ENCODE results near the gene RABGAP1L. TPM values are rescaled to one million over a fixed set of nuclear protein-coding genes. Genes with fewer than 3 reads are reported as not detected.

RABGAP1L gene
- total and polyA plus RNA-seq, 2 of the 4 experiments (the other 2 are of a cell fraction): 7.9 to 26.7 TPM

- Histone ChIP-seq H2AFZ (replicated peaks; ENCODE audit: low read length, poor library complexity) (no peak overlapping the region), H3K4ac (ENCODE audit: low read depth, low read length) (no peak overlapping the region), H2AK9ac (replicated peaks; ENCODE audit: low read depth, low read length, poor library complexity) (no peak overlapping the region), H4K20me1 (ENCODE audit: insufficient read depth, low read length) (no peaks in the 10 kb centered on the region), H3K4me1 (ENCODE audit: control insufficient read depth, insufficient read depth, low read length) (peaks cover 2% of the 10 kb centered on the region; the same call in 1 of the 2 replicates), H3K56ac (ENCODE audit: extremely low read depth, insufficient read depth, low read length) (no peak overlapping the region), H2BK120ac (ENCODE audit: low read depth, low read length) (no peak overlapping the region), H3K9ac (ENCODE audit: low read depth, low read length) (no peak overlapping the region), H4K5ac (ENCODE audit: low read depth, low read length) (no peak overlapping the region), H4K91ac (ENCODE audit: insufficient read depth, low read depth, low read length) (no peak overlapping the region), H2BK20ac (ENCODE audit: low read depth, low read length) (no peak overlapping the region), H3K4me2 (ENCODE audit: low read depth, low read length) (no peak overlapping the region), H3K14ac (replicated peaks; ENCODE audit: low read depth, low read length) (no peak overlapping the region), H3K79me1 (ENCODE audit: low read depth in 1 of 2, low read length in 2 of 2) (no peaks in the 10 kb centered on the region), H3K23ac (ENCODE audit: low read depth, low read length) (no peak overlapping the region), H3K9me3 (ENCODE audit: control insufficient read depth, insufficient read depth, low read length) (peaks cover 4% of the 10 kb centered on the region), H3K36me3 (ENCODE audit: control insufficient read depth, insufficient read depth, low read length) (no peaks in the 10 kb centered on the region), H4K8ac (ENCODE audit: low read depth in 2 of 2, low read length in 2 of 2) (no peak overlapping the region), H3K9me1 (ENCODE audit: insufficient read depth, low read length) (no peaks in the 10 kb centered on the region), H2AK5ac (ENCODE audit: low read depth, low read length) (no peak overlapping the region), H3K27ac (ENCODE audit: insufficient read depth, low read length) (no peak overlapping the region), H2BK5ac (ENCODE audit: low read depth, low read length, poor library complexity, severe bottlenecking) (no peak overlapping the region), H2BK15ac (ENCODE audit: low read depth, low read length) (no peak overlapping the region), H3K4me3 (ENCODE audit: insufficient read depth, low read depth, low read length) (no peak overlapping the region), H3K18ac (ENCODE audit: low read depth, low read length) (no peak overlapping the region), H3K27me3 (ENCODE audit: control insufficient read depth, insufficient read depth, low read length) (no peaks in the 10 kb centered on the region)
- intact Hi-C loops (cut with micrococcal nuclease) (no loop called here), dilution Hi-C loops (cut with HindIII; ENCODE audit: low sequenced_read_pairs, unreplicated experiment) (no loop called here), in situ Hi-C loops (cut with MboI; ENCODE audit: low sequenced_read_pairs) (no loop called here)
- WGBS, 2 experiments (ENCODE audit: extremely low coverage in 2 of 2, insufficient read length in 1 of 2): no CpG with 5 or more reads among the region's 1 CpG
- ChIA-PET POLR2A (ENCODE audit: unreplicated experiment) (no interaction called here), CTCF (interaction anchor here (0.6 kb wide), 1 partner anchor 132 kb away, joined by 4 read pairs; no protein-coding TSS in a partner anchor)
- TF ChIP-seq CEBPB (IDR thresholded peaks at IDR 0.05; ENCODE audit: low read depth, low read length): no peak
- TF ChIP-seq BHLHE40 (IDR thresholded peaks at IDR 0.05; ENCODE audit: low read depth, low read length): no peak
- TF ChIP-seq POLR2A (IDR thresholded peaks at IDR 0.05; ENCODE audit: low read depth, low read length): no peak
- no peak for TF ChIP-seq CHD1 (IDR thresholded peaks at IDR 0.05; ENCODE audit: low read depth, low read length)
- no peak for TF ChIP-seq FOS (IDR thresholded peaks at IDR 0.05; ENCODE audit: low read depth, low read length)
- TF ChIP-seq, protein P1, sequence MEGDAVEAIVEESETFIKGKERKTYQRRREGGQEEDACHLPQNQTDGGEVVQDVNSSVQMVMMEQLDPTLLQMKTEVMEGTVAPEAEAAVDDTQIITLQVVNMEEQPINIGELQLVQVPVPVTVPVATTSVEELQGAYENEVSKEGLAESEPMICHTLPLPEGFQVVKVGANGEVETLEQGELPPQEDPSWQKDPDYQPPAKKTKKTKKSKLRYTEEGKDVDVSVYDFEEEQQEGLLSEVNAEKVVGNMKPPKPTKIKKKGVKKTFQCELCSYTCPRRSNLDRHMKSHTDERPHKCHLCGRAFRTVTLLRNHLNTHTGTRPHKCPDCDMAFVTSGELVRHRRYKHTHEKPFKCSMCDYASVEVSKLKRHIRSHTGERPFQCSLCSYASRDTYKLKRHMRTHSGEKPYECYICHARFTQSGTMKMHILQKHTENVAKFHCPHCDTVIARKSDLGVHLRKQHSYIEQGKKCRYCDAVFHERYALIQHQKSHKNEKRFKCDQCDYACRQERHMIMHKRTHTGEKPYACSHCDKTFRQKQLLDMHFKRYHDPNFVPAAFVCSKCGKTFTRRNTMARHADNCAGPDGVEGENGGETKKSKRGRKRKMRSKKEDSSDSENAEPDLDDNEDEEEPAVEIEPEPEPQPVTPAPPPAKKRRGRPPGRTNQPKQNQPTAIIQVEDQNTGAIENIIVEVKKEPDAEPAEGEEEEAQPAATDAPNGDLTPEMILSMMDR (conservative IDR thresholded peaks at IDR 0.05; ENCODE audit: low read depth, low read length): no peak
- TF ChIP-seq MAZ (IDR thresholded peaks at IDR 0.05; ENCODE audit: borderline replicate concordance, low read depth, low read length): no peak
- TF ChIP-seq NFE2L2 (IDR thresholded peaks at IDR 0.05; ENCODE audit: low read depth, low read length): no peak
- no peak for TF ChIP-seq RFX5 (IDR thresholded peaks at IDR 0.05; ENCODE audit: low read depth, low read length)
- TF ChIP-seq, protein P2, sequence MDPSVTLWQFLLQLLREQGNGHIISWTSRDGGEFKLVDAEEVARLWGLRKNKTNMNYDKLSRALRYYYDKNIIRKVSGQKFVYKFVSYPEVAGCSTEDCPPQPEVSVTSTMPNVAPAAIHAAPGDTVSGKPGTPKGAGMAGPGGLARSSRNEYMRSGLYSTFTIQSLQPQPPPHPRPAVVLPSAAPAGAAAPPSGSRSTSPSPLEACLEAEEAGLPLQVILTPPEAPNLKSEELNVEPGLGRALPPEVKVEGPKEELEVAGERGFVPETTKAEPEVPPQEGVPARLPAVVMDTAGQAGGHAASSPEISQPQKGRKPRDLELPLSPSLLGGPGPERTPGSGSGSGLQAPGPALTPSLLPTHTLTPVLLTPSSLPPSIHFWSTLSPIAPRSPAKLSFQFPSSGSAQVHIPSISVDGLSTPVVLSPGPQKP (IDR thresholded peaks at IDR 0.05; ENCODE audit: borderline replicate concordance, low read depth, low read length): no peak
- no peak for TF ChIP-seq RAD21 (IDR thresholded peaks at IDR 0.05; ENCODE audit: low read length)
- no peak for TF ChIP-seq SMC3 (IDR thresholded peaks at IDR 0.05; ENCODE audit: low read depth, low read length)
- TF ChIP-seq RCOR1 (IDR thresholded peaks at IDR 0.05; ENCODE audit: insufficient replicate concordance, low read length): no peak
- no peak for TF ChIP-seq MXI1 (IDR thresholded peaks at IDR 0.05; ENCODE audit: borderline replicate concordance, low read depth, low read length)
- TF ChIP-seq USF2 (IDR thresholded peaks at IDR 0.05; ENCODE audit: low read depth, low read length): no peak
- no peak for TF ChIP-seq MAFK (IDR thresholded peaks at IDR 0.05; ENCODE audit: low read depth, low read length)
- ATAC-seq (ENCODE audit: low read depth) (no peak), DNase-seq (no peak)
- no TSS peak for BruUV-seq (replicated peaks)
Observed at GRCh38 chr1:174531751-174532150, 372.4 kb downstream of the RABGAP1L start.
